NCI-H2196 treated with DMSO at 0.1 percent for 48 hours (cell line): Measurements from ENCODE around the gene RNU4-1.
A peak's percentile ranks its signal among the peaks of the same experiment; 100 is the strongest.
"Not testable (repeated sequence)": the region's sequence is repeated elsewhere in the genome, so short reads cannot be mapped to it uniquely, and the experiment has no call there.

Source experiments
- DNase-seq: peaks from one replicate; lab custom pipeline; 2025; ENCODE audit not compliant: unreplicated experiment; lab: John Stamatoyannopoulos, UW

Gene RNU4-1

DNA sequence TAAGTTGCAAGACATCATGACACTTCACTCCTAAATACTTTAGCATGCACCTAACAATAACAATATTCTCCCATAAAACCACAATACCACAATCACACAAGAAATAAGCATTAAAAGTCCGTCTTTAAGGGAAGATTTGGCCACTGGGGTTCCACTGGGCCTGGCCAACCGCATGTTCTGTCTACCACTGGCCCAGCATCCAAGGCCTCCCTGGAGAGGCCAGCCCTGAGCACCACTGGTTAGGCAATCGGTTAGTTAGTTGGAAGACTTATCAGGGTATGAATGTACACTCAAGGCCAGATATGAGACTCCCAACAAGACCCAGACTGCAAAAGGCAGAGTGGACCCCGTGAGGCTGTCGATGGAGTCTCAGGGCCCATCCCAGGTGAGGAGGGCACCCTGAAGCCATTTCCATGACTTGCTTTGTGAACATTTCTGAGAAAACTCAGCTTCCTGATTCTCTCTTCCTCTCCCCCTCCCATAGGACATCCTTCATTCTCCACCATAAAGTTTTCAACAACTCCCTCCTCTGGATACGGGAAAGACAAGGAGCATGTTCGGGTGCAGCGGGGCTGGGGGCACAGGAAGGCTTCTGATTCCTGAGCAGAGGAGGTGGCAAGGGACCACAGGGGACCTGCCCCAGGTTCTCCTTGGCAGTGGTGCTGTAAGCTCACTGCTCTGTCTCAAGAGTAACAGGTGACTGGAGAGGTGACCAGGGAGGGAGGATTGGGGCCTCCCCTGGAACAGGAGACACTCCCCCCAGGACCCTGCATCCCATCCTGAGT, 33.4 kb downstream of the RNU4-1 start:
- DNase-seq, result no peak

- DNase-seq, result no peak
Measured at GRCh38 chr12:120258323-120258896, 34.6 kb downstream of the RNU4-1 start.

- peak; percentile 38 for DNase-seq
Measured at GRCh38 chr12:120257041-120257821, 35.8 kb downstream of the RNU4-1 start.

DNA sequence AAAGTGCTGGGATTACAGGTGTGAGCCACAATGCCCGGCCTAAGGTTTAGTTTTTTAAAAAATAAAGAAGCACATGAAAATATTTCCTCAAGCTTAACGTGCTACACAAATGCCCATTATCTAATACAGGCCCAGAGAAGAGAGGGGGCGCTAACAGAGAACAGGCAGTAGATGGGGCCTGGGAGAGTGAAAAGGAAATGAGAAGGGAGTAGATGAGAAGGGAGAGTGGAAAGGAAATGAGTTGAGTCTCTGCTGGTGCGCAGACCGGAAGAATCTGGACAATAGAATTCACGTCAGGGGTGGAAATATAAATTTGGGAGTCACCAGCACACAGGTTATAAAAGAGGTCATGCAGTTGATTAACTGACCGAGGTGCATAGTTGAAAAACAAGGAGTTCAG, 38.2 kb downstream of the RNU4-1 start:
- no peak for DNase-seq

GRCh38 chr12:120253313-120253712, 39.7 kb downstream of the RNU4-1 start:
- not testable (repeated sequence) for DNase-seq

GRCh38 chr12:120252071-120252906, 40.7 kb downstream of the RNU4-1 start:
- DNase-seq, result no peak

GRCh38 chr12:120251364-120252070, 41.5 kb downstream of the RNU4-1 start:
- not testable (repeated sequence) for DNase-seq

DNA sequence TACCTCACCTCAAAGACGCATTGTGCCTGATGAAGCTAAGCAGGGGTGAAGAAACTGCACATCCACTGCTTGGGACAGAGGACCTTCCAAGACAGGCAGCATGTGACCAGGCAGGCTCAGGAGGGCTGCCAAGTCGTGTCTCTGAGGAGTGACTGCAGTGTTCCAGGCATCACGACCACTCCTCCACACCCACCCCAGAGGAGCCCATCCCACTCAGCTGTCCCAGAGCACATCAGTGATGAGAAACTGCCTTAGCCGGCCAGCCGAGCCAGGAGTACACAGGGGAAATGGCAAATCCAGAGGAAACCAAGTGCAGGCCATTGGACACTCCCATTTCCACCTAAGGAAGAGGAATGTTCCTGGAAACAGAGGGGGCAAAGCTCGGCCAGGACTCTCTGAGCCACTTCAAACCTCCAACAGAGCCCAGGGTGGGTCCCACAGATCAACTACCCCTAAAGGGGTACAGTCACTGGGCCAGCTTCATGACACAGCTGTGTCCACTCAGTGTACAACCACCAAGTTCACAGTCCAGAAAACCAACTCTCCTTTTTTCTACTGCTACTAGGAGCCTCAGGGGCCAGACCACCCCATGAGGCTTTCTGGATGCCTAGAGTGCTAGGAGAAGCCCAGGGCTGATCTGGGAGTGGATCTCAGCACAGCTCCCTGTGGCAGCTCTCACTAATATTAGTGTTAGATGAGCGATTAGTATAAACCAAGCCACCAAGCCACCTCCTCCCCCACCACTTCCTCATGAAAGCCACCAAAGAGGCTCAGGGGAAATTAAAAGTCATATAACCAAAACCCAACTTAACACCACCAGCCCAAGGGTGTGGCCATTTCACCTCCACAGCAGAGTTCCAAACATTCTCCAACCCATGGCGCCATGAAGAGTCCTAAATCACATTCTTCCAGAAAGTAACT, 42.9 kb downstream of the RNU4-1 start:
- no peak for DNase-seq

- no peak for DNase-seq
Measured at GRCh38 chr12:120249266-120249874, 43.7 kb downstream of the RNU4-1 start.

DNA sequence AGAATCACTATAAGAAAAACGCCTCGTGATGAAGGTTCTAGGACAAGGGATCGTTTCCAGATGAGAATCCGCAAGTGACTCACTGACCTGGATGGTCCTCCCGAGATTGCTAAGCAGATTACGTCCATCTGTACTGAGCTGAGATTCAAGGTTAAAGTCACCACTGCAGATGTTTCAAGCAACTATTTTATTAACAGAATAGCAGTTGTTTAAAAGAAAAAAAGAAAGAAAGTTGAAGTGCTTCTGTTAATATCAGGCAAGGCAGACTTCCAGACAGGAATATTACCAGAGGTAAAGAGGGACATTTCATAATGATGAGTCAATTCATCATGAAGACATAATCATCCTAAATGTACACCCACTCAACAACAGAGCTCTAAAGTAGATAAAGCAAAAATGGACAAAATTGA, 45.4 kb downstream of the RNU4-1 start:
- DNase-seq, result no peak

- DNase-seq, result no peak
Measured at GRCh38 chr12:120247183-120247582, 45.9 kb downstream of the RNU4-1 start.

- DNase-seq, result not testable (repeated sequence)
Measured at GRCh38 chr12:120246705-120247104, 46.3 kb downstream of the RNU4-1 start.
